ENCODE data around the gene WFDC9.

- no peak for TF ChIP-seq CTCF (IDR thresholded peaks at IDR 0.05; ENCODE audit: insufficient read depth, low read length, poor library complexity, severe bottlenecking)
- no peak for TF ChIP-seq EZH2phosphoT487 (conservative IDR thresholded peaks at IDR 0.05; ENCODE audit: low read length)
Observed at GRCh38 chr20:45617591-45617990, 13.5 kb downstream of the WFDC9 start.
